HG02870 (cell line): Measurements from ENCODE around the gene MGAT1.
"Not testable (repeated sequence)": the region's sequence is repeated elsewhere in the genome, so short reads cannot be mapped to it uniquely, and the experiment has no call there.

Experiments used
- ATAC-seq: cut with Tn5 transposase; IDR thresholded peaks from one replicate; pipeline ENCODE4 v1.9.1; 2021; ENCODE audit warnings: mild to moderate bottlenecking, moderate library complexity; ENCODE audit not compliant: unreplicated experiment

The MGAT1 gene

GRCh38 chr5:180807046-180807445 is 4.4 kb upstream of the MGAT1 start:
- ATAC-seq = no peak

DNA sequence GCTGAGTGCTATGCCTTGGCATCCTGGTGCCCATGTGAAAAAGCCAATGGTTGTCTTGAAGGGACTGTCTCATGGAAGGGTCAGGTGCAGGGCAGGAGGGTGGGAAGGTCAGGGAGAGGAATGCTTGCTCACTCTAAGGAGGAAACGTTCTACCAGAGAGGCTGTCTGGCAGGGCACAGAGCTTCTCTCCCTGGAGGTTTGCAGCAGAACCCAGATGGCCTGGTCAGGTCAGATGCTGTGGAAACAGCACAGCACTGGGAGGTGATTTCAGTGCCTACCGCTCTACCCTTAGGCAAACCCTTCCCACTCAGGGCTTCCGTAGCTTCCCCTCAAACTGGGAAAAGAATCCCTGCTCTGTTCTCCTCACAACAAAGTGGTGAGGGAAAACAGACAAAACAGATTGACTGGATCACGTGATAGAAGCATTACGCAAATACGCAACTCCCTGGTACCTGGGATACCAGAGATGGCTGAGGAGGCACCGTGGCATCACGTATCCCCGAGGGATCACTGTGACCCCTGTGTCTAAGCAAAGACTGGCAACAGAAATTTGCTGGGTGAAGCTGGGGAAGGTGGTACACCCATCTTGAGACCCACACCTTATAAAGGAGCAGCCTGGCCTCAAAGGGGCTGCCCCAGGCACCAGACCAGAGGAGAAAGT is 3.9 kb upstream of the MGAT1 start:
- no peak for ATAC-seq

GRCh38 chr5:180804129-180804618 is 1.6 kb upstream of the MGAT1 start:
- peak; percentile 0 for ATAC-seq

- ATAC-seq = peak; percentile 52
These were observed 849 bp upstream of the MGAT1 start for GRCh38 chr5:180803181-180804128.

DNA sequence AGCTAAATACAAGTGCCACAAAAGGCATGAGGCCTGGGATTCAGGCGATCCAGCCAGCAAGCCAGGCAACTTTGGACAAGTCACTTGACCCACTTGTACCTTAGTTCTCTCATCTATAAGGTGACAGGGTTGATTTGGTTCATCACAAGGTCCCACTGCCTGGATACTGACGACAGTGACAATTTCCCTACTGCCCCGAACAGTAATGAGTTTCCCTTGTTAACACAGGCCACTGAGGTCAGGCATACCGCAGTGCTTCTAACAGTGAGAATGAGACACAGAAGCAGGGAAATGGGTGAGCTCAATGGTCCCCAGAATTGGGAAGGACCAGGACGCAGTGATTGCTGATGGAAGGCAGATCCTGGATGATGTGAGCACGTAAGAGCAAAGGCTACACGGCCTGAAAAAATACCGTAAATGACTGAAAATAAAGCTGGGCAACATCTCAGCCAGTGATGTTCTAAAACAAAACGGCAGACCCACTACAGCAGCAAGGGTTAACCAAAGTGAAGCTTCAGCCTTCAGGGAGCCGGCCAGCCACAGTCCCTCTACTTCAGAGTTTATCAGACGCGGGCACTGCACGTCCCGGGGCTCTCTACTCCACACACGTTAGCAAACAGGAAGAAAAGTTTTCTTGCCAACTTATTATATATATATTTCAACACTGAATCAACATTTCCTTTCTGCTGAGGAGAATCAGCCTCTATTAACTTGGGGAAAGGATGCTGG is 846 bp downstream of the MGAT1 start:
- no peak for ATAC-seq

DNA sequence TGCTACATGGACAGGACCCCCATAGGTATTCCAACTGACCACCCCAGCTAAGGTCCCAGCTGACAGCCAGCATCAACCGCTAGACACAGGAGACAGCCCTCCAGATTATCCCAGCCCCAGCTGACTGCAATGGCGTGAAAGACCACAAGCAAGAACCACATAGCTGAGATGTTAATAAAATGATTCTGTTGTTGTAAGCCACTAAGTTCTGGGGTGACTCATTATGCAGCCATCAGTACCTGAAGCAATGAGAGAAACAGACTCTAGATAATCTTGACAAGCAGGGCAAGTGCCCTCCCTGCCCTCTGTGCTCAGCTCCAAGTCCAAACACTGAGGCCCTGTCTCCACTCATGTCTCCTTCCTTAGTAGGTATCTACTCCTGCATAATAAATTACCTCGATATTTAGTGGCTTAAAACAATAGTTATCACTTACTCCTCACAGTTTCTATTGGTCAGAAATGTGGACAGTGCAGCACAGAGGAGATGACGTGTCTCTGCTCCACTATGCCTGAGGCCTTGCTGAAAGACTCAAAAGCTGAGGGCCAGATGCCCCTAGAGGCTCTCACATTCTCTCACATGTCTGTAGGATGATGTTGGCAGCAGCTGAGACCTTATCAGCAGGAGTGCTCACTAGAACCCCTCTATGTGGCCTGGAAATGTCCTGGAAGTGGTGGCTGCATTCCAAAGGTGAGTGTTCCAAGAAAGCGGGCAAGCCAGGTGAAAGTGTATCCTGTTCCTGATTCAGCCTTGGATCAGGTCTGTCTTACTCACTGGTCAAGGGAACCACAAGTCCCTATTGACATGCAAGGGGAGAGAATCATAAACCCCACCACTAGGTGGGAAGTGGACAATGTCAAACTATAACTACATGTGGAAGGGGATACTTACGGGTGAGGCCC is 2.5 kb downstream of the MGAT1 start:
- ATAC-seq = no peak

- ATAC-seq = no peak
These were observed 3.4 kb downstream of the MGAT1 start for GRCh38 chr5:180799194-180799593.

DNA sequence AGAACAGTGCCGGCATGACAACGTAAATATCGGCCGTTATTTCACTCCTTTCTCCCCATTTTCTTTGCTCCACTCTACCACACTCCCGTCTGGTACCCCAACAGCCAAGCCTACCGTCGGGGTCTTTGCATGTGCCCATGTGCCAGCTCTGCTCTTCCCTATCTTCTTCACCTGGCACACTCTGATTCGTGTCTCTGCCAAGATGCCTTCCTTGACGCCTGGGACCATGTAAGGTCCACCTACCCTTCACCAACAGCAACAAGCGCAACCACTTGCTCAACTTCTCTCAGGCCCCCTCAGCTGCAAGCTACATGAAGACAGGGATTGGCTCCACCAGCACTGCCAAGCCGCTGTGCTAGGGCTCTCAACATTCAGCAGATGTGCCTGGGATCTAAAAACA is 4.4 kb downstream of the MGAT1 start:
- no peak for ATAC-seq

GRCh38 chr5:180797256-180798192 is 5.1 kb downstream of the MGAT1 start:
- ATAC-seq = no peak

GRCh38 chr5:180795771-180796313 is 6.8 kb downstream of the MGAT1 start:
- no peak for ATAC-seq

- no peak for ATAC-seq
These were observed 9.7 kb downstream of the MGAT1 start for GRCh38 chr5:180792965-180793287.

- ATAC-seq = no peak
These were observed 10.2 kb downstream of the MGAT1 start for GRCh38 chr5:180792287-180792964.

DNA sequence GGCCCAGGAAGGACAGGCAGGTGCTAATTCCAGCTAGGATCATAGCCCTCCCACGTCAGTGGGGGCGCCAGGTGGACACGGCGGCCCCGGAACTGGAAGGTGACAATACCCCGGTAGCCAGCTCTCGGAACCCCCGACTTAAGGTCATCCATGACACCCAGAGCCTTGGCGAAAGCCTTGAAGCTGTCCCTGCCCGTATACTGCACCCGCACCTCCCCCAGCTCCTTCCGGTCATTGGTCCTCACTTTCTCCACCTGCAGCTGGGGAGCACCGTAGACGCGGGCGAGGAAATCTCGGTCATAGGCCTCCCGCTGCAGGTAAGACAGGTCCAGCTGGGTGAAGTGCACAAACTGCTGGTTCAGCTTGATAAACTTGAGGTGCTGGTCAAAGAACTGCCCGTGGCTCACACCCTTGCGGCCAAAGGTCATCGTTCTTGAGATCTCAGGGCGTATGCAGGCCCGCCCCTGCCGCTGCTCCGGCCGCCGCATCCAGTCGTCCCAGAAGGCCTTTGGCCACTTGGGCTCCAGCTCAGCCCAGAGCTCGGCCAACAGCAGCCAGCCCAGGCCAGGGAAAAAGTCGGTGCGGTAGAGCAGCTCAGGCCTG is 10.9 kb downstream of the MGAT1 start:
- ATAC-seq = no peak

- ATAC-seq = no peak
These were observed 12.1 kb downstream of the MGAT1 start for GRCh38 chr5:180790524-180790923.

GRCh38 chr5:180790020-180790419 is 12.6 kb downstream of the MGAT1 start:
- ATAC-seq = no peak

DNA sequence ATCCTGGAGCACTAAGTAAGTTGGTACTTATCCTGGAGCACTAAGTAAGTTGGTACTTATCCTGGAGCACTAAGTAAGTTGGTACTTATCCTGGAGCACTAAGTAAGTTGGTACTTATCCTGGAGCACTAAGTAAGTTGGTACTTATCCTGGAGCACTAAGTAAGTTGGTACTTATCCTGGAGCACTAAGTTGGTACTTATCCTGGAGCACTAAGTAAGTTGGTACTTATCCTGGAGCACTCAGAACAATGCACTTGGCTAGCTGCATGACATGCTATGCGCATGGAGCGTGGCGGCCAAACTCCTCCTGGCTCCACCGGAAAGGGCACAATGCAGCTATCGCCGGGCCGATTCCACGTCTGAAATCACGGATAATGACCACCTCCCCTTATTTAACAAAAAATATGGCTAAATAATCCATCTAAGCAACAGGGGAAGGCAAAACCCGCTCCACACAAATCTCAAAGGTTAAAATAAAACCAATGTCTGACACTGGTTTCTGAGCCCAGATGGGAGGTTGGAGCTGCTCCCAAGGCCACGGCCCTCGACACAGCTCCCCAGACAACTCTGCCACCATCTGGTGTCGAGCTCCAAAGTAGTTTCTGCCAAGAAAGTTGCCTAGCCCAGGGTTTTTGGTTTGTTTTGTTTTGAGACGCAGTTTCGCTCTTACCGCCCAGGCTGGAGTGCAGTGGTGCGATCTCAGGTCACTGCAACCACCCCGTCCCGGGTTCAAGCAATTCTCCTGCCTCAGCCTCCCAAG is 13.8 kb downstream of the MGAT1 start:
- not testable (repeated sequence) for ATAC-seq

DNA sequence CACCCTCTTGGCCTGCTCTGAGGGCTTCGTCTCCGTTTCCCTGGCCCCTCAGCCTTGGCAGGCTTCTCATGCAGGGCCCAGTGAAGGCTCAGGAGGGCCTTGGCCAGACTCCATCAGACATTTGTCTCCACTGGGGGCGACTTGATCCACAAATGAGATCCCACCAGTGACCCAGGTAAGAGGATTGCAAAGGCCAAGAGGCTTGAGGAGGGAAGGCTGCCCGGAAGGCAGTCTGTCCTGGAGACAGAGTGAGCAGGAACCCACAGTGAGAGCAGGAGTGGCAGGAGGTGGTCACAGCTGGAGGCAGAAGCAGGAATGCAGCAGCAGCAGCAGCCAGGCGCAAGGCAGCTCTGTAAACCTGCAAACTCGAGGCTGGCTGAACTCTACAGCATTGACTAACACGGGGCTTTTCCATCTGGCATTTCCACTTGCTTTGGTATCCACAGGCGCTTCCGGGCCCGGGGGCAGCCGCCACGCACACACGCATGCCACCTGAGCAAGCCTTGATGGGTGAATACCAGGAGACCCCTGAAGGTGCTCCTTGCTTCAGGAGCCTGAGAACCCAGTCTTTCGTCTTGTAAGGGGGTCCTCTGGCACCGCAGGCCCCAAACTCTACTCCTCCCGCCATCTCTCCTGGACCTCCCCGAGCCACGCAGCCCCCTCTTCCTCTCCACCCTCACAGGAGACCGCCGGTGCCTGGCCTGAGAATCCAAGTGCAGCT is 14.7 kb downstream of the MGAT1 start:
- ATAC-seq = no peak
